Measurements from ENCODE around the gene TMEFF2. TPM values are rescaled to one million over a fixed set of nuclear protein-coding genes. Genes with fewer than 3 reads are reported as not detected.

Gene TMEFF2
- total and polyA plus RNA-seq, 2 of the 8 experiments (the other 6 are each of a cell fraction or from before 2014, with no cell fraction given): 0.91 to 3.7 TPM

- POLR2A ChIA-PET (ENCODE audit: partially characterized antibody): no interaction called here
Observed at GRCh38 chr2:191926671-191927070, 268.1 kb downstream of the TMEFF2 start.

More at GRCh38 chr2:191926671-191927070, 268.1 kb downstream of the TMEFF2 start:
- Histone ChIP-seq H2BK20ac (ENCODE audit: low read length) (no peak overlapping the region), H3K14ac (ENCODE audit: insufficient read length) (no peak overlapping the region), H2BK5ac (ENCODE audit: low read depth, low read length) (no peak overlapping the region), H3K4me3 (ENCODE audit: extremely low read depth in 1 of 4, insufficient read depth in 2 of 4, low read depth in 3 of 4, low read length in 4 of 4) (no peak overlapping the region), H3K27ac (ENCODE audit: low read depth, low read length) (no peak overlapping the region), H4K91ac (replicated peaks; ENCODE audit: insufficient read length, low read length) (no peak overlapping the region), H4K8ac (ENCODE audit: extremely low read depth, insufficient read depth, low read length) (no peak overlapping the region), H3K4ac (replicated peaks; ENCODE audit: insufficient read length, low read depth, low read length) (no peak overlapping the region), H3K4me2 (ENCODE audit: insufficient read depth in 1 of 2, low read depth in 2 of 2, low read length in 2 of 2) (no peak overlapping the region), H4K20me1 (replicated peaks in 1 of 2; ENCODE audit: control insufficient read depth in 1 of 2, insufficient read depth in 2 of 2, low read length in 2 of 2) (no peaks in the 10 kb centered on the region), H4K5ac (ENCODE audit: insufficient read length, low read depth, low read length) (no peak overlapping the region), H3K23ac (ENCODE audit: insufficient read length) (no peak overlapping the region), H2AK5ac (ENCODE audit: low read depth, low read length) (no peak overlapping the region), H3K4me1 (replicated peaks in 1 of 4; ENCODE audit: control insufficient read depth in 3 of 4, insufficient read depth in 4 of 4, low read length in 3 of 4) (peaks cover 0 to 12% (median 9%) of the 10 kb centered on the region in 4 experiments; a peak in 4 of 7 replicates), H2BK12ac (ENCODE audit: low read depth, low read length) (no peak overlapping the region), H3K79me1 (ENCODE audit: low read depth, low read length) (no peaks in the 10 kb centered on the region), H3K36me3 (ENCODE audit: control insufficient read depth in 2 of 4, insufficient read depth in 4 of 4, low read length in 3 of 4) (0 out of 8 replicates have a peak, but pooled peaks cover 0 to under 1% (median 0%) of the 10 kb centered on the region in 4 experiments), H3K56ac (replicated peaks; ENCODE audit: insufficient read length, low read depth, low read length) (no peak overlapping the region), H2BK120ac (replicated peaks; ENCODE audit: low read depth, low read length) (no peak overlapping the region), H3K9ac (replicated peaks in 1 of 4; ENCODE audit: extremely low read depth in 1 of 4, low read depth in 3 of 4, low read length in 3 of 4) (no peak overlapping the region), H3K18ac (ENCODE audit: extremely low read depth, low read length) (no peak overlapping the region), H3K9me3 (ENCODE audit: insufficient read depth in 2 of 2, low read depth in 1 of 2, low read length in 1 of 2) (peaks cover 0 to 3% of the 10 kb centered on the region in 2 experiments; a peak in 1 of 4 replicates), H2AFZ (ENCODE audit: low read length) (no peak overlapping the region), H2BK15ac (ENCODE audit: low read length) (no peak overlapping the region), H3K23me2 (ENCODE audit: low read depth, low read length) (no peaks in the 10 kb centered on the region), H3K27me3 (replicated peaks in 1 of 4; ENCODE audit: control insufficient read depth in 3 of 4, extremely low read depth in 1 of 4, insufficient read depth in 3 of 4, low read length in 3 of 4) (no peaks in the 10 kb centered on the region), H3K79me2 (ENCODE audit: control insufficient read depth in 1 of 2, insufficient read depth in 2 of 2, low read length in 2 of 2) (no peaks in the 10 kb centered on the region)
- no peak for TF ChIP-seq EGR1 (IDR thresholded peaks at IDR 0.05; ENCODE audit: borderline replicate concordance, low read depth, low read length)
- TF ChIP-seq, protein P1, sequence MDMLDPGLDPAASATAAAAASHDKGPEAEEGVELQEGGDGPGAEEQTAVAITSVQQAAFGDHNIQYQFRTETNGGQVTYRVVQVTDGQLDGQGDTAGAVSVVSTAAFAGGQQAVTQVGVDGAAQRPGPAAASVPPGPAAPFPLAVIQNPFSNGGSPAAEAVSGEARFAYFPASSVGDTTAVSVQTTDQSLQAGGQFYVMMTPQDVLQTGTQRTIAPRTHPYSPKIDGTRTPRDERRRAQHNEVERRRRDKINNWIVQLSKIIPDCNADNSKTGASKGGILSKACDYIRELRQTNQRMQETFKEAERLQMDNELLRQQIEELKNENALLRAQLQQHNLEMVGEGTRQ (IDR thresholded peaks at IDR 0.05; ENCODE audit: low read length): no peak
- no peak for TF ChIP-seq TBP (IDR thresholded peaks at IDR 0.05; ENCODE audit: low read depth, low read length)
- no peak for TF ChIP-seq SIRT6 (IDR thresholded peaks at IDR 0.05; ENCODE audit: low read length)
- no peak for TF ChIP-seq SIN3A (conservative IDR thresholded peaks at IDR 0.05 in 1 of 2, IDR thresholded peaks at IDR 0.05 in 1 of 2; ENCODE audit: low read depth in 1 of 2, low read length in 2 of 2)
- no peak for TF ChIP-seq HDAC6 (IDR thresholded peaks at IDR 0.05; ENCODE audit: low read depth, low read length)
- no peak for TF ChIP-seq YY1 (IDR thresholded peaks at IDR 0.05; ENCODE audit: low read depth, low read length)
- TF ChIP-seq BCL11A (IDR thresholded peaks at IDR 0.05; ENCODE audit: low read depth in 2 of 2, low read length in 2 of 2): no peak
- no peak for TF ChIP-seq TAF7 (optimal IDR thresholded peaks at IDR 0.05; ENCODE audit: borderline replicate concordance, low read depth, low read length)
- TF ChIP-seq, protein P2, sequence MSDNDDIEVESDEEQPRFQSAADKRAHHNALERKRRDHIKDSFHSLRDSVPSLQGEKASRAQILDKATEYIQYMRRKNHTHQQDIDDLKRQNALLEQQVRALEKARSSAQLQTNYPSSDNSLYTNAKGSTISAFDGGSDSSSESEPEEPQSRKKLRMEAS (IDR thresholded peaks at IDR 0.05): no peak
- TF ChIP-seq SAP30 (IDR thresholded peaks at IDR 0.05; ENCODE audit: insufficient read depth, insufficient replicate concordance, low read length): no peak
- no peak for TF ChIP-seq POU5F1 (IDR thresholded peaks at IDR 0.05; ENCODE audit: low read depth, low read length)
- WGBS, 2 experiments (ENCODE audit: extremely low coverage in 1 of 2, insufficient coverage in 1 of 2, insufficient read length in 1 of 2, insufficient replicate concordance in 2 of 2, low coverage in 1 of 2, low lambda C conversion rate in 2 of 2, missing lambda C conversion rate in 1 of 2): 100% methylated on average over 1 of the region's 1 CpG; no CpG with 5 or more reads in 1 of the 2 experiments
- CTCF ChIA-PET (ENCODE audit: partially characterized antibody): interaction anchor here (0.6 to 2.0 kb wide), 7 partner anchors 12 to 627 kb away, joined by 3 to 6 read pairs (median 3); no protein-coding TSS in a partner anchor
- FAIRE-seq (no peak), DNase-seq (ENCODE audit: low read depth in 1 of 2, low spot score in 2 of 2) (no peak)

Measured in H1 (cell line).